Neural cell (in vitro differentiated cells): ENCODE measurements around the gene ADAMTS8. TPM values are rescaled to one million over a fixed set of nuclear protein-coding genes. Genes with fewer than 3 reads are reported as not detected.

Source experiments
- H2AFZ ChIP-seq: fragments of 200-600, 300-800 bp; sonication (generic), shearing (Covaris generic); 2 replicates; pipeline ENCODE4 v1.6.0; 2014; ENCODE audit warnings: low read depth, mild to moderate bottlenecking, antibody characterized with exemption, low read length, moderate library complexity
- H3F3A ChIP-seq: fragments of 200-600 bp; shearing (Covaris generic); 2 replicates; pipeline ENCODE4 v1.6.1; 2016; ENCODE audit warnings: mild to moderate bottlenecking, moderate library complexity, mixed read lengths, antibody characterized with exemption, low read length; ENCODE audit not compliant: insufficient read depth, poor library complexity, severe bottlenecking
- H3K27ac ChIP-seq: fragments of 200-600, 300-800 bp; sonication (generic), shearing (Covaris generic); 2 replicates; pipeline ENCODE4 v1.5.1; 2014; ENCODE audit warnings: mild to moderate bottlenecking, low read length, moderate library complexity
- H3K27me3 ChIP-seq: fragments of 300-800, 200-600 bp; sonication (generic), shearing (Covaris generic); 2 replicates; pipeline ENCODE4 v1.6.0; 2014; ENCODE audit warnings: mild to moderate bottlenecking, low read depth, low read length, moderate library complexity; ENCODE audit not compliant: insufficient read depth
- H3K36me3 ChIP-seq: fragments of 300-800, 200-600 bp; sonication (generic), shearing (Covaris generic); 2 replicates; pipeline ENCODE4 v1.5.1; 2014; ENCODE audit warnings: mild to moderate bottlenecking, antibody characterized with exemption, low read length, moderate library complexity; ENCODE audit not compliant: insufficient read depth
- H3K4me2 ChIP-seq: fragments of 300-800, 200-600 bp; sonication (generic), shearing (Covaris generic); 2 replicates; pipeline ENCODE4 v1.6.0; 2014; ENCODE audit warnings: mild to moderate bottlenecking, low read length
- H3K4me3 ChIP-seq: fragments of 300-800, 200-600 bp; sonication (generic), shearing (Covaris generic); 2 replicates; pipeline ENCODE4 v1.5.1; 2014; ENCODE audit warnings: mild to moderate bottlenecking, low read length, moderate library complexity
- H3K79me2 ChIP-seq: fragments of 200-600 bp; shearing (Covaris generic); replicated peaks from 2 replicates; pipeline ENCODE4 v1.6.0; 2014; ENCODE audit warnings: mild to moderate bottlenecking, low read length, moderate library complexity; ENCODE audit not compliant: insufficient read depth
- H3K9ac ChIP-seq: fragments of 300-800, 200-600 bp; sonication (generic), shearing (Covaris generic); 2 replicates; pipeline ENCODE4 v1.6.1; 2016; ENCODE audit warnings: mild to moderate bottlenecking, low read length, mixed read lengths
- H3K9me2 ChIP-seq: fragments of 200-600 bp; shearing (Covaris generic); 2 replicates; pipeline ENCODE4 v1.6.1; 2016; ENCODE audit warnings: mild to moderate bottlenecking, low read length, mixed read lengths; ENCODE audit not compliant: insufficient read depth
- H3K9me3 ChIP-seq: fragments of 200-600, 300-800 bp; sonication (generic), shearing (Covaris generic); 2 replicates; pipeline ENCODE4 v1.6.1; 2016; ENCODE audit warnings: mild to moderate bottlenecking, mixed run types, low read length, moderate library complexity, mixed read lengths
- H4K20me1 ChIP-seq: fragments of 200-600 bp; shearing (Covaris generic); 2 replicates; pipeline ENCODE4 v1.6.1; 2016; ENCODE audit warnings: mild to moderate bottlenecking, mixed run types; ENCODE audit not compliant: insufficient read depth
- EP300 ChIP-seq: fragments of 450-650 bp; conservative IDR thresholded peaks from 2 replicates; pipeline ENCODE4 v1.6.1; 2014; ENCODE audit warnings: antibody characterized with exemption, mild to moderate bottlenecking, moderate library complexity; ENCODE audit not compliant: poor library complexity, severe bottlenecking
- EZH2 ChIP-seq: fragments of 200-600, 300-800 bp; shearing (Covaris generic), sonication (generic); IDR thresholded peaks from 2 replicates; pipeline ENCODE4 v1.6.1; 2014; ENCODE audit warnings: antibody characterized with exemption, low read length, borderline replicate concordance, mild to moderate bottlenecking; ENCODE audit not compliant: insufficient read depth, poor library complexity, severe bottlenecking
- MXI1 ChIP-seq: fragments of 450-650 bp; conservative IDR thresholded peaks from 2 replicates; pipeline ENCODE4 v1.6.1; 2014; ENCODE audit warnings: antibody characterized with exemption, mild to moderate bottlenecking; ENCODE audit not compliant: poor library complexity, severe bottlenecking
- POLR2AphosphoS5 ChIP-seq: IDR thresholded peaks from 2 replicates; pipeline ENCODE4 v1.6.1; 2012
- RAD21 ChIP-seq: fragments of 450-650 bp; conservative IDR thresholded peaks from 2 replicates; pipeline ENCODE4 v1.6.1; 2014; ENCODE audit warnings: antibody characterized with exemption, mild to moderate bottlenecking, moderate library complexity
- REST ChIP-seq: IDR thresholded peaks from 2 replicates; pipeline ENCODE4 v1.6.1; 2012; ENCODE audit warnings: borderline replicate concordance
- SMC3 ChIP-seq: fragments of 450-650 bp; conservative IDR thresholded peaks from 2 replicates; pipeline ENCODE4 v1.6.1; 2014; ENCODE audit warnings: antibody characterized with exemption, mild to moderate bottlenecking, moderate library complexity; ENCODE audit not compliant: poor library complexity
- TAF1 ChIP-seq: IDR thresholded peaks from 2 replicates; pipeline ENCODE4 v1.6.1; 2012; ENCODE audit warnings: low read depth
- polyA plus RNA-seq: library from polyadenylated mRNA; depleted of rRNA; stranded (reverse); fragments of >200 nt; gene quantifications from 2 replicates; pipeline ENCODE4 v1.2.3, GENCODE V29; 2014
- TF ChIP-seq, protein P1 (sequence below): fragments of 450-650 bp; IDR thresholded peaks from 2 replicates; pipeline ENCODE4 v1.5.1; 2014; ENCODE audit warnings: antibody characterized with exemption, mild to moderate bottlenecking, moderate library complexity; ENCODE audit not compliant: poor library complexity, severe bottlenecking

ADAMTS8 gene
- polyA plus RNA-seq, 1 donor from 2014 or later = 0.94 TPM

GRCh38 chr11:130471731-130472433 is 43.5 kb upstream of the ADAMTS8 start:
- Histone ChIP-seq H3K4me3 (no peak overlapping the region), H4K20me1 (no peaks in the 10 kb centered on the region), H3K9ac (no peak overlapping the region), H3K4me2 (no peak overlapping the region), H3K9me3 (no peaks in the 10 kb centered on the region), H3K27me3 (no peaks in the 10 kb centered on the region), H3K27ac (no peak overlapping the region), H3K36me3 (no peaks in the 10 kb centered on the region), H3K79me2 (no peaks in the 10 kb centered on the region), H3F3A (no peaks in the 10 kb centered on the region), H2AFZ (no peak overlapping the region), H3K9me2 (no peaks in the 10 kb centered on the region)
- no peak for TF ChIP-seq EP300
- no peak for TF ChIP-seq EZH2
- TF ChIP-seq SMC3 = no peak
- no peak for TF ChIP-seq RAD21
- no peak for TF ChIP-seq MXI1
- TF ChIP-seq TAF1 = no peak

GRCh38 chr11:130470832-130471706 is 42.7 kb upstream of the ADAMTS8 start:
- H3K4me3 ChIP-seq = no peak overlapping the region
- no peak overlapping the region for H3K4me2 ChIP-seq
- no peaks in the 10 kb centered on the region for H3K9me3 ChIP-seq
- H3K9me2 ChIP-seq = no peaks in the 10 kb centered on the region
- H3F3A ChIP-seq = no peaks in the 10 kb centered on the region
- H3K79me2 ChIP-seq = no peaks in the 10 kb centered on the region
- no peak overlapping the region for H3K9ac ChIP-seq
- no peaks in the 10 kb centered on the region for H4K20me1 ChIP-seq
- H2AFZ ChIP-seq = no peak overlapping the region
- TF ChIP-seq EP300 (no peak), REST (no peak), RAD21 (no peak), TAF1 (no peak), EZH2 (no peak), MXI1 (no peak), POLR2AphosphoS5 (no peak), SMC3 (no peak)
- TF ChIP-seq, protein P1, sequence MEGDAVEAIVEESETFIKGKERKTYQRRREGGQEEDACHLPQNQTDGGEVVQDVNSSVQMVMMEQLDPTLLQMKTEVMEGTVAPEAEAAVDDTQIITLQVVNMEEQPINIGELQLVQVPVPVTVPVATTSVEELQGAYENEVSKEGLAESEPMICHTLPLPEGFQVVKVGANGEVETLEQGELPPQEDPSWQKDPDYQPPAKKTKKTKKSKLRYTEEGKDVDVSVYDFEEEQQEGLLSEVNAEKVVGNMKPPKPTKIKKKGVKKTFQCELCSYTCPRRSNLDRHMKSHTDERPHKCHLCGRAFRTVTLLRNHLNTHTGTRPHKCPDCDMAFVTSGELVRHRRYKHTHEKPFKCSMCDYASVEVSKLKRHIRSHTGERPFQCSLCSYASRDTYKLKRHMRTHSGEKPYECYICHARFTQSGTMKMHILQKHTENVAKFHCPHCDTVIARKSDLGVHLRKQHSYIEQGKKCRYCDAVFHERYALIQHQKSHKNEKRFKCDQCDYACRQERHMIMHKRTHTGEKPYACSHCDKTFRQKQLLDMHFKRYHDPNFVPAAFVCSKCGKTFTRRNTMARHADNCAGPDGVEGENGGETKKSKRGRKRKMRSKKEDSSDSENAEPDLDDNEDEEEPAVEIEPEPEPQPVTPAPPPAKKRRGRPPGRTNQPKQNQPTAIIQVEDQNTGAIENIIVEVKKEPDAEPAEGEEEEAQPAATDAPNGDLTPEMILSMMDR = no peak
- no peaks in the 10 kb centered on the region for H3K27me3 ChIP-seq
- H3K27ac ChIP-seq = no peak overlapping the region
- H3K36me3 ChIP-seq = no peaks in the 10 kb centered on the region
